GM23248 (cell line): Measurements from ENCODE around the gene TNRC6C.

Source experiments
- EZH2 ChIP-seq: fragments of 200-600 bp; sonication (generic); IDR thresholded peaks from 2 replicates; pipeline ENCODE4 v1.6.1; 2018; ENCODE audit warnings: antibody characterized with exemption, mild to moderate bottlenecking; ENCODE audit not compliant: insufficient read depth, poor library complexity, severe bottlenecking
- EZH2phosphoT487 ChIP-seq: fragments of 200-600 bp; sonication (generic); IDR thresholded peaks from 2 replicates; pipeline ENCODE4 v1.6.1; 2018; ENCODE audit warnings: antibody characterized with exemption, moderate library complexity, mild to moderate bottlenecking, low read depth; ENCODE audit not compliant: insufficient read depth

- TF ChIP-seq EZH2: no peak
- no peak for TF ChIP-seq EZH2phosphoT487
These were observed 171.0 kb downstream of the TNRC6C start for GRCh38 chr17:78129351-78130089.
